Osteoblast (primary cell): ENCODE data around the gene TUSC2. TPM values are rescaled to one million over a fixed set of nuclear protein-coding genes. Genes with fewer than 3 reads are reported as not detected.
A peak's percentile ranks its signal among the peaks of the same experiment; 100 is the strongest.

Experiments
- DNase-seq: peaks from one replicate; pipeline ENCODE4 v3.0.0; 2011; ENCODE audit warnings: low spot score, mixed read lengths; ENCODE audit not compliant: insufficient read length; ENCODE audit errors: missing footprints
- H2AFZ ChIP-seq: 2 replicates; pipeline ENCODE4 v1.6.0; 2011; ENCODE audit warnings: mild to moderate bottlenecking, low read length
- H3K27ac ChIP-seq: 2 replicates; pipeline ENCODE4 v1.5.1; 2011; ENCODE audit warnings: mild to moderate bottlenecking, low read depth, low read length, moderate library complexity
- H3K27me3 ChIP-seq: 2 replicates; pipeline ENCODE4 v1.6.0; 2012; ENCODE audit warnings: mild to moderate bottlenecking, control low read depth, inconsistent platforms, low read length, moderate library complexity; ENCODE audit not compliant: insufficient read depth
- H3K36me3 ChIP-seq: 2 replicates; pipeline ENCODE4 v1.5.1; 2011; ENCODE audit warnings: mild to moderate bottlenecking, low read length, control low read depth, moderate library complexity; ENCODE audit not compliant: insufficient read depth
- H3K4me1 ChIP-seq: 2 replicates; pipeline ENCODE4 v1.5.1; 2011; ENCODE audit warnings: mild to moderate bottlenecking, low read length, control low read depth, moderate library complexity; ENCODE audit not compliant: insufficient read depth
- H3K4me2 ChIP-seq: 2 replicates; pipeline ENCODE4 v1.6.0; 2011; ENCODE audit warnings: mild to moderate bottlenecking, low read length; ENCODE audit not compliant: insufficient read depth
- H3K4me3 ChIP-seq: fragments of 200-600 bp; sonication (generic); 3 replicates; pipeline ENCODE4 v1.5.1; 2012; ENCODE audit warnings: mild to moderate bottlenecking, low read length, inconsistent platforms; ENCODE audit not compliant: insufficient read depth
- H3K79me2 ChIP-seq: 2 replicates; pipeline ENCODE4 v1.6.0; 2012; ENCODE audit warnings: mild to moderate bottlenecking, low read length, control low read depth, inconsistent platforms; ENCODE audit not compliant: insufficient read depth
- H3K9me3 ChIP-seq: 2 replicates; pipeline ENCODE4 v1.5.1; 2011; ENCODE audit warnings: low read depth, low read length, control low read depth
- H4K20me1 ChIP-seq: 2 replicates; pipeline ENCODE4 v1.6.0; 2012; ENCODE audit warnings: mild to moderate bottlenecking, low read length, control low read depth; ENCODE audit not compliant: insufficient read depth
- total RNA-seq: library from RNA; depleted of rRNA; stranded (reverse); fragments of >200 nt; gene quantifications from 2 replicates; pipeline ENCODE4 v1.2.3, GENCODE V29; 2012
- TF ChIP-seq, protein P1 (sequence below): IDR thresholded peaks from 2 replicates; pipeline ENCODE4 v1.5.1; 2011; ENCODE audit warnings: mild to moderate bottlenecking, low read depth, low read length, moderate library complexity; ENCODE audit errors: extremely low read depth

Gene TUSC2
- total RNA-seq, 1 donor = 16.6 TPM

GRCh38 chr3:50342813-50343633, 15.0 kb upstream of the TUSC2 start:
- Histone ChIP-seq H3K4me1 (peaks cover 35% of the 10 kb centered on the region), H3K4me2 (no peak overlapping the region), H3K4me3 (no peak overlapping the region), H2AFZ (no peak overlapping the region), H3K36me3 (peaks cover 6% of the 10 kb centered on the region), H3K27me3 (no peaks in the 10 kb centered on the region), H3K9me3 (no peaks in the 10 kb centered on the region), H4K20me1 (no peaks in the 10 kb centered on the region), H3K79me2 (peaks cover 23% of the 10 kb centered on the region), H3K27ac (no peak overlapping the region)
- TF ChIP-seq, protein P1, sequence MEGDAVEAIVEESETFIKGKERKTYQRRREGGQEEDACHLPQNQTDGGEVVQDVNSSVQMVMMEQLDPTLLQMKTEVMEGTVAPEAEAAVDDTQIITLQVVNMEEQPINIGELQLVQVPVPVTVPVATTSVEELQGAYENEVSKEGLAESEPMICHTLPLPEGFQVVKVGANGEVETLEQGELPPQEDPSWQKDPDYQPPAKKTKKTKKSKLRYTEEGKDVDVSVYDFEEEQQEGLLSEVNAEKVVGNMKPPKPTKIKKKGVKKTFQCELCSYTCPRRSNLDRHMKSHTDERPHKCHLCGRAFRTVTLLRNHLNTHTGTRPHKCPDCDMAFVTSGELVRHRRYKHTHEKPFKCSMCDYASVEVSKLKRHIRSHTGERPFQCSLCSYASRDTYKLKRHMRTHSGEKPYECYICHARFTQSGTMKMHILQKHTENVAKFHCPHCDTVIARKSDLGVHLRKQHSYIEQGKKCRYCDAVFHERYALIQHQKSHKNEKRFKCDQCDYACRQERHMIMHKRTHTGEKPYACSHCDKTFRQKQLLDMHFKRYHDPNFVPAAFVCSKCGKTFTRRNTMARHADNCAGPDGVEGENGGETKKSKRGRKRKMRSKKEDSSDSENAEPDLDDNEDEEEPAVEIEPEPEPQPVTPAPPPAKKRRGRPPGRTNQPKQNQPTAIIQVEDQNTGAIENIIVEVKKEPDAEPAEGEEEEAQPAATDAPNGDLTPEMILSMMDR = no peak
- DNase-seq = no peak

GRCh38 chr3:50341996-50342650, 14.1 kb upstream of the TUSC2 start:
- Histone ChIP-seq H2AFZ (no peak overlapping the region), H3K4me2 (no peak overlapping the region), H3K4me3 (no peak overlapping the region), H3K4me1 (peaks cover 40% of the 10 kb centered on the region), H3K36me3 (no peaks in the 10 kb centered on the region), H3K27me3 (no peaks in the 10 kb centered on the region), H4K20me1 (no peaks in the 10 kb centered on the region), H3K27ac (no peak overlapping the region), H3K9me3 (no peaks in the 10 kb centered on the region), H3K79me2 (peaks cover 28% of the 10 kb centered on the region)
- DNase-seq = no peak
- TF ChIP-seq, protein P1 = no peak

DNA sequence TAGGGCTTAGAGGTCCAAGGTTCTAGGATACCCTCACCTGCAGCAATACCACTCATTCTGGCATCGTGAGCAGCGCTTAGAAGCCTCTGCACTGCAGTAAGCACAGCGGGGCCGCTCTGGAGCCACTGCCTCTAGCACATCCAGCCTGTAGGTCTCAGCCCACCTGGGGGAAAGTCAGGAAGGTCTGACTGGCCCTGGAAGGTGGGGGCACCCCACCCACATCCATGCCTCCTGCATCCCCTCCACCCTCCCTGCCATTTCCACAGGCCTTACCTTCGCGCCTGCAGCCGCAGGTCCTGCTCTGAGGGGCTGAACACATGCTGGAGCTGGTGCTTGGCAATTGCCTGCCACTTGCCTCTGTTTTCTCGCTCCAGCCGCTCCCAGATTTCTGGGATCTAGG, 13.5 kb upstream of the TUSC2 start:
- peaks cover 40% of the 10 kb centered on the region for H3K4me1 ChIP-seq
- H3K36me3 ChIP-seq = no peaks in the 10 kb centered on the region
- H3K27ac ChIP-seq = no peak overlapping the region
- H4K20me1 ChIP-seq = no peaks in the 10 kb centered on the region
- TF ChIP-seq, protein P1 = no peak
- DNase-seq = no peak
- H3K79me2 ChIP-seq = peaks cover 34% of the 10 kb centered on the region
- H3K4me2 ChIP-seq = peak overlapping the region; percentile 97
- no peaks in the 10 kb centered on the region for H3K9me3 ChIP-seq
- H3K27me3 ChIP-seq = no peaks in the 10 kb centered on the region
- H2AFZ ChIP-seq = no peak overlapping the region
- H3K4me3 ChIP-seq = peak overlapping the region; percentile 77
